Measurements from ENCODE around the gene ATXN7L2. TPM values are rescaled to one million over a fixed set of nuclear protein-coding genes. Genes with fewer than 3 reads are reported as not detected.

Gene ATXN7L2
- total and polyA plus RNA-seq, 4 donors: 0.61 to 1.7 (median 1.3) TPM

- TF ChIP-seq ZBTB33 (IDR thresholded peaks at IDR 0.05) (no peak), HNF4A (conservative IDR thresholded peaks at IDR 0.05) (no peak), YY1 (IDR thresholded peaks at IDR 0.05) (no peak)
These were observed 42.6 kb upstream of the ATXN7L2 start (continued) for GRCh38 chr1:109441069-109441468.

GRCh38 chr1:109443476-109443875 is 40.2 kb upstream of the ATXN7L2 start:
- no peaks in the 10 kb centered on the region for H3K9me3 ChIP-seq (ENCODE audit: control insufficient read depth in 4 of 4, low read length in 3 of 4)
- 81% methylated on average over 2 of the region's 2 CpGs for WGBS
- no peak overlapping the region for H3K4me3 ChIP-seq (ENCODE audit: low read depth in 1 of 3, low read length in 3 of 3)
- DNase-seq (ENCODE audit: low spot score): no peak
- no peaks in the 10 kb centered on the region for H3K36me3 ChIP-seq (ENCODE audit: control insufficient read depth in 4 of 4, insufficient read depth in 3 of 4, low read depth in 1 of 4, low read length in 3 of 4)
- H3K27me3 ChIP-seq (ENCODE audit: control insufficient read depth in 4 of 4, insufficient read depth in 4 of 4, low read length in 3 of 4): peaks cover 0 to 2% (median 0%) of the 10 kb centered on the region in 4 donors
- TF ChIP-seq, protein P1, sequence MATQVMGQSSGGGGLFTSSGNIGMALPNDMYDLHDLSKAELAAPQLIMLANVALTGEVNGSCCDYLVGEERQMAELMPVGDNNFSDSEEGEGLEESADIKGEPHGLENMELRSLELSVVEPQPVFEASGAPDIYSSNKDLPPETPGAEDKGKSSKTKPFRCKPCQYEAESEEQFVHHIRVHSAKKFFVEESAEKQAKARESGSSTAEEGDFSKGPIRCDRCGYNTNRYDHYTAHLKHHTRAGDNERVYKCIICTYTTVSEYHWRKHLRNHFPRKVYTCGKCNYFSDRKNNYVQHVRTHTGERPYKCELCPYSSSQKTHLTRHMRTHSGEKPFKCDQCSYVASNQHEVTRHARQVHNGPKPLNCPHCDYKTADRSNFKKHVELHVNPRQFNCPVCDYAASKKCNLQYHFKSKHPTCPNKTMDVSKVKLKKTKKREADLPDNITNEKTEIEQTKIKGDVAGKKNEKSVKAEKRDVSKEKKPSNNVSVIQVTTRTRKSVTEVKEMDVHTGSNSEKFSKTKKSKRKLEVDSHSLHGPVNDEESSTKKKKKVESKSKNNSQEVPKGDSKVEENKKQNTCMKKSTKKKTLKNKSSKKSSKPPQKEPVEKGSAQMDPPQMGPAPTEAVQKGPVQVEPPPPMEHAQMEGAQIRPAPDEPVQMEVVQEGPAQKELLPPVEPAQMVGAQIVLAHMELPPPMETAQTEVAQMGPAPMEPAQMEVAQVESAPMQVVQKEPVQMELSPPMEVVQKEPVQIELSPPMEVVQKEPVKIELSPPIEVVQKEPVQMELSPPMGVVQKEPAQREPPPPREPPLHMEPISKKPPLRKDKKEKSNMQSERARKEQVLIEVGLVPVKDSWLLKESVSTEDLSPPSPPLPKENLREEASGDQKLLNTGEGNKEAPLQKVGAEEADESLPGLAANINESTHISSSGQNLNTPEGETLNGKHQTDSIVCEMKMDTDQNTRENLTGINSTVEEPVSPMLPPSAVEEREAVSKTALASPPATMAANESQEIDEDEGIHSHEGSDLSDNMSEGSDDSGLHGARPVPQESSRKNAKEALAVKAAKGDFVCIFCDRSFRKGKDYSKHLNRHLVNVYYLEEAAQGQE (IDR thresholded peaks at IDR 0.05): no peak
- TF ChIP-seq JUND (IDR thresholded peaks at IDR 0.05) (no peak), ZBTB33 (IDR thresholded peaks at IDR 0.05) (no peak), EGR1 (IDR thresholded peaks at IDR 0.05; ENCODE audit: low read depth in 2 of 2) (no peak), HNF4G (IDR thresholded peaks at IDR 0.05) (no peak), RAD21 (IDR thresholded peaks at IDR 0.05) (no peak), SP1 (IDR thresholded peaks at IDR 0.05) (no peak), NR2F2 (IDR thresholded peaks at IDR 0.05) (no peak), FOXA1 (IDR thresholded peaks at IDR 0.05) (no peak), ATF3 (IDR thresholded peaks at IDR 0.05) (no peak), FOXA2 (IDR thresholded peaks at IDR 0.05) (no peak)
- TF ChIP-seq, protein P2, sequence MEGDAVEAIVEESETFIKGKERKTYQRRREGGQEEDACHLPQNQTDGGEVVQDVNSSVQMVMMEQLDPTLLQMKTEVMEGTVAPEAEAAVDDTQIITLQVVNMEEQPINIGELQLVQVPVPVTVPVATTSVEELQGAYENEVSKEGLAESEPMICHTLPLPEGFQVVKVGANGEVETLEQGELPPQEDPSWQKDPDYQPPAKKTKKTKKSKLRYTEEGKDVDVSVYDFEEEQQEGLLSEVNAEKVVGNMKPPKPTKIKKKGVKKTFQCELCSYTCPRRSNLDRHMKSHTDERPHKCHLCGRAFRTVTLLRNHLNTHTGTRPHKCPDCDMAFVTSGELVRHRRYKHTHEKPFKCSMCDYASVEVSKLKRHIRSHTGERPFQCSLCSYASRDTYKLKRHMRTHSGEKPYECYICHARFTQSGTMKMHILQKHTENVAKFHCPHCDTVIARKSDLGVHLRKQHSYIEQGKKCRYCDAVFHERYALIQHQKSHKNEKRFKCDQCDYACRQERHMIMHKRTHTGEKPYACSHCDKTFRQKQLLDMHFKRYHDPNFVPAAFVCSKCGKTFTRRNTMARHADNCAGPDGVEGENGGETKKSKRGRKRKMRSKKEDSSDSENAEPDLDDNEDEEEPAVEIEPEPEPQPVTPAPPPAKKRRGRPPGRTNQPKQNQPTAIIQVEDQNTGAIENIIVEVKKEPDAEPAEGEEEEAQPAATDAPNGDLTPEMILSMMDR (IDR thresholded peaks at IDR 0.05; ENCODE audit: low read depth, low read length, missing input control): no peak
- TF ChIP-seq, protein P3, sequence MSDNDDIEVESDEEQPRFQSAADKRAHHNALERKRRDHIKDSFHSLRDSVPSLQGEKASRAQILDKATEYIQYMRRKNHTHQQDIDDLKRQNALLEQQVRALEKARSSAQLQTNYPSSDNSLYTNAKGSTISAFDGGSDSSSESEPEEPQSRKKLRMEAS (IDR thresholded peaks at IDR 0.05): no peak
- H3K27ac ChIP-seq (ENCODE audit: low read depth in 1 of 2, low read length in 2 of 2): no peak overlapping the region
- H3K9ac ChIP-seq (ENCODE audit: low read depth in 1 of 2, low read length in 2 of 2): no peak overlapping the region
- no peaks in the 10 kb centered on the region for H3K4me1 ChIP-seq (ENCODE audit: control insufficient read depth in 4 of 4, insufficient read depth in 4 of 4, low read length in 3 of 4)

Data from liver (tissue), 9 donors.